Kidney (tissue), 14 donors: ENCODE measurements around the gene THADA. TPM values are rescaled to one million over a fixed set of nuclear protein-coding genes. Genes with fewer than 3 reads are reported as not detected.
"Not testable (repeated sequence)": the region's sequence is repeated elsewhere in the genome, so short reads cannot be mapped to it uniquely, and the experiment has no call there.

Experiments
- DNase-seq, 5 donors: peaks; one replicate each; pipeline ENCODE4 v3.0.0-alpha.2; 2013 to 2020
- FAIRE-seq: peaks from 2 replicates; lab custom pipeline; 2012; peaks lifted over from hg19 to GRCh38; lab: Jason Lieb, UNC
- H3K27ac ChIP-seq, 2 donors: one replicate each; pipeline ENCODE4 v1.7.0; 2013; ENCODE audit warnings: low read depth in 2 of 2, low read length in 2 of 2, inconsistent platforms in 1 of 2
- H3K27me3 ChIP-seq: one replicate; pipeline ENCODE4 v1.7.1; 2013; ENCODE audit warnings: low read length, inconsistent platforms; ENCODE audit not compliant: control insufficient read depth, insufficient read depth
- H3K36me3 ChIP-seq, 3 donors: one replicate each; pipeline versions ENCODE4 v1.7.0 to v1.7.1; 2013; ENCODE audit warnings: low read length in 3 of 3, control low read depth in 1 of 3, inconsistent platforms in 1 of 3; ENCODE audit not compliant: insufficient read depth in 3 of 3, control insufficient read depth in 2 of 3
- H3K4me1 ChIP-seq, 3 donors: one replicate each; pipeline versions ENCODE4 v1.7.0 to v1.7.1; 2013; ENCODE audit warnings: low read length in 3 of 3, inconsistent platforms in 1 of 3, low read depth in 1 of 3; ENCODE audit not compliant: control insufficient read depth in 2 of 3, insufficient read depth in 2 of 3
- H3K4me3 ChIP-seq, 3 donors: one replicate each; pipeline versions ENCODE4 v1.7.0 to v1.8.1; 2013; ENCODE audit warnings: low read length in 3 of 3, control low read depth in 1 of 3, inconsistent platforms in 1 of 3
- H3K9ac ChIP-seq, 3 donors: one replicate each; pipeline versions ENCODE4 v1.7.0 to v1.7.1; 2013; ENCODE audit warnings: low read length in 3 of 3, control low read depth in 1 of 3, inconsistent platforms in 1 of 3
- H3K9me3 ChIP-seq, 3 donors: one replicate each; pipeline versions ENCODE4 v1.7.0 to v1.7.1; 2013; ENCODE audit warnings: low read length in 3 of 3, control low read depth in 1 of 3, inconsistent platforms in 1 of 3; ENCODE audit not compliant: control insufficient read depth in 2 of 3, insufficient read depth in 1 of 3
- CTCF ChIP-seq: IDR thresholded peaks from 3 replicates; pipeline ENCODE4 v1.5.1; 2012; ENCODE audit warnings: mild to moderate bottlenecking, moderate library complexity, borderline replicate concordance; ENCODE audit not compliant: insufficient read depth; ENCODE audit errors: extremely low read depth
- intact Hi-C: fragments of 100-400 bp; cut with DNase I; formaldehyde crosslinking; loops from one replicate; pipeline ENCODE4 v1.11.1; 2022
- polyA plus RNA-seq: library from polyadenylated mRNA; stranded (reverse); fragments of 350-450 nt; fragmentation: Illumina TruSeq; extraction: RNeasy Lipid Tissue Mini Kit (QIAGEN cat#74804); gene quantifications from one replicate; pipeline ENCODE4 v1.2.3, GENCODE V29; 2014; ENCODE audit warnings: low read depth, low replicate concordance; ENCODE audit not compliant: insufficient read depth
- total RNA-seq: library from RNA; stranded (reverse); fragmentation: NEBNext Ultra II Directional; extraction: Animal tissue kit (Norgen Biotek cat#: 25700); gene quantifications from one replicate; pipeline ENCODE4 v1.2.1, GENCODE V29; 2021
- donor health status: control.
- donor health status: control.
- donor health status: control.
- donor health status: control.
- donor health status: control.
- donor health status: DM: yes; HTN: yes; CAD: no.
- donor health status: Normal renal cell carcinoma (clear cell type).

Gene THADA
- total and polyA plus RNA-seq, 2 donors from 2014 or later = 21.4 to 45.1 TPM

GRCh38 chr2:43389581-43390466, 206.0 kb downstream of the THADA start:
- H3K4me1 ChIP-seq = peaks cover 0 to 14% (median 7%) of the 10 kb centered on the region in 3 donors
- intact Hi-C loops = no loop called here
- no peak for TF ChIP-seq CTCF
- no peak for FAIRE-seq
- no peaks in the 10 kb centered on the region for H3K36me3 ChIP-seq
- DNase-seq = no peak
- H3K27me3 ChIP-seq = no peaks in the 10 kb centered on the region
- no peak overlapping the region for H3K4me3 ChIP-seq
- H3K9me3 ChIP-seq = no peaks in the 10 kb centered on the region
- H3K27ac ChIP-seq = no peak overlapping the region
- no peak overlapping the region for H3K9ac ChIP-seq

- H3K9ac ChIP-seq = no peak overlapping the region
- no peak for FAIRE-seq
- peak overlapping the region in 1 of 3 donors; percentile 7 for H3K4me3 ChIP-seq
- H3K27ac ChIP-seq = no peak overlapping the region
- H3K9me3 ChIP-seq = no peaks in the 10 kb centered on the region
- no peak for TF ChIP-seq CTCF
- H3K36me3 ChIP-seq = no peaks in the 10 kb centered on the region
- no peak for DNase-seq
- intact Hi-C loops = no loop called here
- no peaks in the 10 kb centered on the region for H3K27me3 ChIP-seq
- H3K4me1 ChIP-seq = peaks cover 0 to 14% (median 7%) of the 10 kb centered on the region in 3 donors
These were observed 207.5 kb downstream of the THADA start for GRCh38 chr2:43388371-43388770.

- Histone ChIP-seq H3K27me3 (no peaks in the 10 kb centered on the region), H3K9me3 (no peaks in the 10 kb centered on the region), H3K4me3 (no peak overlapping the region), H3K27ac (peak overlapping the region in 1 of 2 donors; percentile 2), H3K9ac (no peak overlapping the region), H3K4me1 (peaks cover 0 to 14% (median 7%) of the 10 kb centered on the region in 3 donors), H3K36me3 (no peaks in the 10 kb centered on the region)
- intact Hi-C loops = no loop called here
- DNase-seq = peak in 1 of 5 donors; percentile 60
- FAIRE-seq = no peak
- TF ChIP-seq CTCF = no peak
These were observed 208.5 kb downstream of the THADA start for GRCh38 chr2:43387092-43388062.

- H3K27ac ChIP-seq, H3K9ac ChIP-seq, DNase-seq, intact Hi-C loops, H3K36me3 ChIP-seq, FAIRE-seq, H3K27me3 ChIP-seq, H3K9me3 ChIP-seq, H3K4me3 ChIP-seq: not testable (repeated sequence)
- peaks cover 0 to 14% (median 7%) of the 10 kb centered on the region in 3 donors for H3K4me1 ChIP-seq
These were observed 209.2 kb downstream of the THADA start for GRCh38 chr2:43386679-43387078.
